GM19043 (cell line): Measurements from ENCODE around the gene TADA2A.
"Not testable (repeated sequence)": the region's sequence is repeated elsewhere in the genome, so short reads cannot be mapped to it uniquely, and the experiment has no call there.

Source experiments
- ATAC-seq: cut with Tn5 transposase; IDR thresholded peaks from one replicate; pipeline ENCODE4 v1.9.1; 2021; ENCODE audit warnings: low read depth; ENCODE audit not compliant: unreplicated experiment

TADA2A gene

DNA sequence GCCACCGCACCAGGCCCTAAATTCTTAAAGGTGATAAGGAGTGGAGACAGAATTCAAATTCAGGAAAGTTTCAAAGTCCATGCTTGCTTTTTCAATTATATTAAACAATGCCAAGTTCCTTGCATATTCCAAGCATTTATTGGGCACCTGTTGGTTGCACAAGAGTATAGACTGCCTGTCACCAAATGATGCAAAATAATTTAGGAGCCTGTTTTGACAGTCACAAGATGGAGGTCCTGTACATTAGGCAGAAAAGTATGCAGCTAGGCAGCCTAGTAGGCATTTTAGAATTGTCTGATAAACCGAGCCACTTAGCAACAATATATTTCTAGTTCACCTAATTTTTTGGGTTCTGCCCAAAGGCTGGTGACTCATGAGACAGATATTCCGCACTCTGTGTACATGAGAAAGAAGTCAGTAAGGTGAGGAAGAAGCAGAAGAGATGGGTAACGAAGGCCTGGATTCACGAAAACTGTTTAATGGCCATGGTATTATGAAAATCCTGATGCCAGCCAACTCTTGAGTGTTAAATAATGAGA is 7.4 kb upstream of the TADA2A start:
- no peak for ATAC-seq

DNA sequence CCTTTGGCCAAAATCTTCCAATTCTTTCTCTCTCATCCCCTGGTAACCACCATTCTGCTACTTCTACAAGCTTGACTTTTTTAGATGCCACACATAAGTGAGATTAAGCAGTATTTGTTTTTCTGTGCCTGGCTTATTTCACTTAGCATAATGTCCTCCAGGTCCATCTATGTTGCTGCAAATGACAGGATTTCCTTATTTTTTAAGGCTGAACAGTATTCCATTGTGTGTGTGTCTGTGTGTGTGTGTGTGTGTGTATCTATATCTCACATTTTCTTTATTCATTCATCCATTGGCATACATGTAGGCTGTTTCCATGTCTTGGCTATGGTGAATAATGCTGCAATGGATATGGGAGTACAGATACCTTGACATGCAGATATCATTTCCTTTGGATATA is 6.2 kb upstream of the TADA2A start:
- no peak for ATAC-seq

DNA sequence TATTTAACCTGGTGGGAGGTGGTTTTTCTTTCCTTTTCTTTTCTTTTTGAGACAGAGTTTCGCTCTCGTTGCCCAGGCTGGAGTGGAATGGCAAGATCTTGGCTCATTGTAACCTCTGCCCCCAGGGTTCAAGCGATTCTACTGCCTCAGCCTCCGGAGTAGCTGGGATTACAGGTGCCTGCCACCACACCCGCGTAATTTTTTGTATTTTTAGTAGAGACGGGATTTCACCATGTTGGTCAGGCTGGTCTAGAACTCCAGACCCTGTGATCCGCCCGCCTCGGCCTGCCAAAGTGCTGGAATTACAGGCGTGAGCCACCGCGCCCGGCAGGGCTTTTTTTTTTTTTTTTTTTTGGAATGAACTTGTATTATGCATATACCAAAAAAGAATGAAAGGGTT is 1.2 kb upstream of the TADA2A start:
- ATAC-seq = not testable (repeated sequence)

GRCh38 chr17:37405955-37406634 is 591 bp upstream of the TADA2A start:
- ATAC-seq = no peak

GRCh38 chr17:37408145-37408479 is 1.4 kb downstream of the TADA2A start:
- ATAC-seq = not testable (repeated sequence)

DNA sequence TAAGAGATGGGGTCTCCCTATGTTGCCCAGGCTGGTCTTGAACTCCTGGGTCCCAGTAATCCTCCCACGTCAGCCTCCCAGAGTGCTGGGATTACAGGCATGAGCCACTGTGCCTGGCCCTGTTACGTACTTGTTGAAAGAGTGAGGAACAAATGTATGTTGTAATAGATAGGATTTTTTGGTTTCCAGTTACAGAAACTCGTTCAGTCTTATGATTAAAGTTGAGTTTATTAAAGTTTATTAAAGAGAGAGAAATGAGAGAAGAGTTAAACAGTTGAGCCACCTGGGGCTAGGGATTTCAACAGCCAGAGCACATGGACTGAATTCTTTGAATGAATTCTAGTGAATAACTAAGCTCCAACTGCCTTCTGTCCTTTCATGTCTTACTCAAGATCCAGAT is 3.7 kb downstream of the TADA2A start:
- no peak for ATAC-seq

GRCh38 chr17:37413875-37414519 is 7.3 kb downstream of the TADA2A start:
- no peak for ATAC-seq

- no peak for ATAC-seq
These were observed 11.2 kb downstream of the TADA2A start for GRCh38 chr17:37417852-37418251.

DNA sequence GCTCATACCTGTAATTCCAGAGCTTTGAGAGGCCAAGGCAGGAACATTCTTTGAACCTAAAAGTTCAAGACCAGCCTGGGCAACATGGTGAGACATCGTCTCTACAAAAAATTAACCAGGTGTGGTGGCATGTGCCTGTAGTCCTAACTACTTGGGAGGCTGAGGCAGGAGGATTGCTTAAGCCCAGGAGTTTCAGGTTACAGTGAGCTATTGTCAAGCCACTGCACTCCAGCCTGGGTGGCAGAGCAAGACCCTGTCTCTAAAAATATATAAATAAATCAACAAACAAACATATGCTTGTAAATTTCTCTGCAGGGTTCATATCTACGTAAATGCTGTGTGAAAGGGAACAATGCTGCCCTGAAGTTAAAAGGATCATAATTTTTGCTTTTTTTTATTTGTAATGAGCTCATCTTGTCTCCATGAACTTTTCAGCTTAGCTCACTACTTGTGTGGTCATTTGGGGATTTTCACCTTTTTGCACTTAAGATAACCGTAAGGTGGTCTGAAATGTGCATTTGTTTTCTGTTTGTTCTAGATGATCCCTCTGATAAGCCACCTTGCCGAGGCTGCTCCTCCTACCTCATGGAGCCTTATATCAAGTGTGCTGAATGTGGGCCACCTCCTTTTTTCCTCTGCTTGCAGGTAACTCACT is 16.4 kb downstream of the TADA2A start:
- ATAC-seq = no peak

GRCh38 chr17:37425268-37425667 is 18.6 kb downstream of the TADA2A start:
- ATAC-seq = no peak

DNA sequence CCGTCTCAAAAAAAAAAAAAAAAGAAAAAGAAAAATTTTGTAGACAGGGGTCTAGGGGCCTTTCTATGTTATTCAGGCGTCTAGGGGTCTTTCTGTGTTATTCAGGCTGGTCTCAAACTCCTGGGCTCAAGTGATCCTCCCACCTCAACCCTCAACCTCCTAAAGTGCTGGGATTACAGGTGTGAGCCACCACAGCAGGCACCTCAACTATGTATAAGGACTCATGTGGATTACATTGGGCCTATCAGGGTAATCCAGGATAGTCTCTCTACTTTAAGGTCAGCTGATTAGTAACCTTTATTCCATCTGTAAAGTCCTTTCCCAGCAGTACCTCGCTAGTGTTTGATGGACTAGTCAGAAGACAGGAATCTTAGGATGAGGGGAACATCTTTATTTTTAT is 22.4 kb downstream of the TADA2A start:
- no peak for ATAC-seq

DNA sequence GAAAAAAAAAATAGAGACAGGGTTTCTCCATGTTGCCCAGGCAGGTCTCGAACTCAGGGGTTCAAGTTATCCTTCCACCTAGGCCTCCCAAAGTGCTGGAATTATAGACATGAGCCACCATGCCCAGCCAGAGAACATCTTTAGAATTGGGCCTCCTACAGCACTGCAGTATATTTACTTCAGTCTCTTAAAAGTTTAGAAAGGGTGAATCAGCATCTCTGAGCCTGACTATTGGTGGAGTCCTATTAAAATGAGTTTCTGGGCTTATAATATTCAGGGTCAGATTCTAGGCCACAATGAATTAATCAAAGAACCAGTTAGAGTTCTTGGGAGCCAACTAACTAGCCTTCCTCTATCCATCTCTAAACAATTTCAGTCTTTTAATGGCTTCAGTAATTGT is 22.8 kb downstream of the TADA2A start:
- ATAC-seq = no peak

DNA sequence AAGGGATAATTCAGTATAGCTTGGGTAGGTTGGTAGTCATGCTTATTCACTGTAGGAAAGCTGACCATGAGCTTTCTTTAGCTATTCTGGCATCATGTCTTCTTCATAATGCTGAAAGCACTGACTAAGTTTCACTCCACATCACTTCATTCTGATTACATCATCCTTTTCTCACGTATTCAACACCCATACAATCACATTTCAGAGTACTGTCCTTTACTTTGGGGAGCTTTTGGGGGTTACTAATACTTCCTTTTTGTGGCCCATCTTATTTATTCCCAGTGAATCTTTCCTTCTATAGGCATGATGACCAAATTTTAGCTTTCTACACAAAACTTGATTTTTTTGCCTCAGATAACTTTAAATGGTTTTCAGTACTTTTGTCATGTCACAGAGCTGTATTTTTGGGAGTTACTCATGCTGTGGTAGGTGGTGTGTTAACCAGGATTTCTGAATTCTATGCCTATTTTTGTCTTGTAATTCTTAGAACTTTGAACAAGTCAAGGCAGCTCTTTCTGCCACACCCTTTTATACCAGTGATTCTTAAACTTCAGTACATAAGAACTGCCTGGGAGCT is 23.5 kb downstream of the TADA2A start:
- ATAC-seq = no peak

- no peak for ATAC-seq
These were observed 26.0 kb downstream of the TADA2A start for GRCh38 chr17:37432671-37433070.

DNA sequence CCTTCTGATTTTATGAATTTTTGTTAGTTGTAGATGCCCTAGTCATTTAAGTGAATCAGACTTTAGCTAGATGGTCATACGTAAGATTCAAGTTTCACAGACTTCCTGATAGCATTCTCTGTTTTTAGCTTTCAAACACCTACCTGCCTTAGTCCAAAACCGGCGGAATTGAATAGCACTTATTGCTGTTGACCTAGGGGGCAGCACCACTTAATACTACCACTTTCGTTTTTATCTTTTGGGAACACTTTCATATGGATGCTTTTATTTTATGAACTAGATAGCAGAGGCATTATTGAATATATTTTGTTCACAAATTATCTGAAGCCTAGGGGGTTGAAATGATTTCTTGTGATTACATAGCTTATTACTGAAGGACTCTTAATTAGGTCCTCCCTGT is 31.5 kb downstream of the TADA2A start:
- ATAC-seq = no peak

DNA sequence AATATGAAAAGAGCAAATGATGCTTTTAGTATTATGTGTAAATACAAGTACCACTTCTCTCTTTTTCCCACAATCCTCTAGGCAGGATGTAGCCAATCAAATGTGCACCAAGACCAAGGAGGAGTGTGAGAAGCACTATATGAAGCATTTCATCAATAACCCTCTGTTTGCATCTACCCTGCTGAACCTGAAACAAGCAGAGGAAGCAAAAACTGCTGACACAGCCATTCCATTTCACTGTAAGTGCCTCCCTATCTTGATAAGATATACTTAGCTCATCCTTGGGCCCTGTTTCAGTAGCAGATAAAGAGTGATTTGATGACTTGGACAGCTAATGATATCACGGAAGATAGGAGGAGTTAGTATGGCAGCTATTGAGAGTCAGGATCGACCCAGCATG is 33.7 kb downstream of the TADA2A start:
- no peak for ATAC-seq

DNA sequence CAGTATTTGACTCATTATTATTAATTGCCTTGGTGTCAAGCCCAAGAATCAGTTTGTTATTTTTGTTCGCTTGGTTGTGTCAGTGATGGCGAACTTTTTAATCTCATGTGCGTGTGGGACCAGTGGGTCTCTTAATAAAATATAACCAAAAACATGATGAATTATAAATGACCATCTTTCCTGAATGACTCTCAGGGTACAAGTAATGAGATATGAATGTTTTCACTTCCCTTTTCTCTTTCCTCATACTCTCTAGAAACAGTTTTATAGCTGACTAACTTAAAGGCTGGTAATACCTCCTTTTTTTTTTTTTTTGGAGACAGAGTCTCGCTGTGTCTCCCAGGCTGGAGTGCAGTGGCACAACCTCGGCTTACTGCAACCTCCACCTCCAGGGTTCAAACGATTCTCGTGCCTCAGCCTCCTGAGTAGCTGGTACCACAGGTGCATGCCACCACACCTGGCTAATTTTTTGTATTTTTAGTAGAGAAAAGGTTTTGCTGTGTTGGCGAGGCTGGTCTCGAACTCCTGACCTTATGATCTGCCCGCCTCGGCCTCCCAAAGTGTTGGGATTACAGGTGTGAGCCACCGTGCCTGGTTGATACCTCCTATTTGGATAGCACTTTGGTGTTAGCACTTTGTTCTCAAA is 34.8 kb downstream of the TADA2A start:
- not testable (repeated sequence) for ATAC-seq

GRCh38 chr17:37446027-37446426 is 39.3 kb downstream of the TADA2A start:
- no peak for ATAC-seq

- ATAC-seq = no peak
These were observed 41.0 kb downstream of the TADA2A start for GRCh38 chr17:37447641-37448040.

DNA sequence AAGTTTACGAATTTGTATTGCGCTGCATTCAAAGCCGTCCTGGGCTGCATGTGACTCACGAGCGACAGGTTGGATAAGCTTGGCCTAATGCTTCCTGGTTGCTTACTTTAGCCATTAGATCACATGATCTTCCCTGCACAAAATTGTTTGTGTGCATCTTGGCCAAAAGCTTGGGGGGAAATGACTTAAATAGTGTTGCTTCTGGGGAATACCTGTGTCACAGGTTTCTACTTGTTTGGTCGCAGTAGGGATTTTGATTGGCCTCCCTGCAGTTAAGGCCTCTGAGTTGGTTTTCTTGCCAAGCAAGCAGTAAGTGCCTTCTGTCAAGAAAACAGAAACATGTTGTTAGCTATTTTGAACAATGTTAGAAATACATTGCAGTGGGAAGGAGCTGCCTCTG is 43.4 kb downstream of the TADA2A start:
- no peak for ATAC-seq

DNA sequence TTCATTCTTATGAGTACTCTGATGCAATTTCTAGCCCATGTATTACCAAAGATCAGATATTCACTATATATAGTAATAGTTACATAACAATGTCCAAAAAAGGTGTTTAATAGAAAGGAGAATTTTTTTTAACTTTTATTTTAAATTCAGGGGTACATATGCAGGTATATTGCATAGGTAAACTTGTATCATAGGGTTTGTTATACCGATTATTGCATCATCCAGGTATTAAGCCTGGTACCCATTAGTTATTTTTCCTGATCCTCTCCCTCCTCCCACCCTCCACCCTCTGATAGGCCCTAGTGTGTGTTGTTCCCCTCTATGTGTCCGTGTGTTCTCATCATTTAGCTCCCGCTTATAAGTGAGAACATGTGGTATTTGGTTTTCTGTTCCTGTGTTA is 51.1 kb downstream of the TADA2A start:
- ATAC-seq = not testable (repeated sequence)
